ENCODE results near the gene NANS. TPM values are rescaled to one million over a fixed set of nuclear protein-coding genes. Genes with fewer than 3 reads are reported as not detected.
"Not testable (repeated sequence)": the region's sequence is repeated elsewhere in the genome, so short reads cannot be mapped to it uniquely, and the experiment has no call there.

Gene NANS
- total RNA-seq, 1 donor from 2014 or later = 73.6 TPM

DNA sequence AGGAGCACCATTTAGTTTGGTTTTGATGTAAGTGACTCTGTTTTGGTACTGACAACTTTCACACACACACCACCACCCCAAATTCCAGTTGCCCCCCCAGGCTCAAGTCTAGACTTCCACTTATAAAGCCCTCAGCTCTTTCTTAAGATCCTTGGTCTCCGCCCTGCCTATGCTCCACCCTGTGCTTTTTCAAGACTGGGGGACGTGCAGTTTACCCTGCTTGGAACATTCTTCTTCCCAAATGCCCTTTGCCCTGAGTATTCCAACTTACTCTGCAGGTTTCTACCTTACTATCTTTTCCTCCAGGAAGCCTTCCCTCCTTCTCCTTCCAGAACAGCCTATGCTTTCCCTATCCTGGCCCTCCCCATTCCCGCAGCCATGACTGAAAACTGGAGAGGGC, 63.9 kb downstream of the NANS start:
- Histone ChIP-seq H3K36me3 (ENCODE audit: control insufficient read depth, insufficient read depth, low read length) (no peaks in the 10 kb centered on the region), H3K27me3 (ENCODE audit: control insufficient read depth, insufficient read depth, low read length) (no peaks in the 10 kb centered on the region), H3K4me3 (ENCODE audit: low read depth, low read length) (no peak overlapping the region)
- TF ChIP-seq, protein P1, sequence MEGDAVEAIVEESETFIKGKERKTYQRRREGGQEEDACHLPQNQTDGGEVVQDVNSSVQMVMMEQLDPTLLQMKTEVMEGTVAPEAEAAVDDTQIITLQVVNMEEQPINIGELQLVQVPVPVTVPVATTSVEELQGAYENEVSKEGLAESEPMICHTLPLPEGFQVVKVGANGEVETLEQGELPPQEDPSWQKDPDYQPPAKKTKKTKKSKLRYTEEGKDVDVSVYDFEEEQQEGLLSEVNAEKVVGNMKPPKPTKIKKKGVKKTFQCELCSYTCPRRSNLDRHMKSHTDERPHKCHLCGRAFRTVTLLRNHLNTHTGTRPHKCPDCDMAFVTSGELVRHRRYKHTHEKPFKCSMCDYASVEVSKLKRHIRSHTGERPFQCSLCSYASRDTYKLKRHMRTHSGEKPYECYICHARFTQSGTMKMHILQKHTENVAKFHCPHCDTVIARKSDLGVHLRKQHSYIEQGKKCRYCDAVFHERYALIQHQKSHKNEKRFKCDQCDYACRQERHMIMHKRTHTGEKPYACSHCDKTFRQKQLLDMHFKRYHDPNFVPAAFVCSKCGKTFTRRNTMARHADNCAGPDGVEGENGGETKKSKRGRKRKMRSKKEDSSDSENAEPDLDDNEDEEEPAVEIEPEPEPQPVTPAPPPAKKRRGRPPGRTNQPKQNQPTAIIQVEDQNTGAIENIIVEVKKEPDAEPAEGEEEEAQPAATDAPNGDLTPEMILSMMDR (IDR thresholded peaks at IDR 0.05; ENCODE audit: insufficient read depth, low read length, poor library complexity, severe bottlenecking) = no peak
- DNase-seq (ENCODE audit: low read depth) = no peak

DNA sequence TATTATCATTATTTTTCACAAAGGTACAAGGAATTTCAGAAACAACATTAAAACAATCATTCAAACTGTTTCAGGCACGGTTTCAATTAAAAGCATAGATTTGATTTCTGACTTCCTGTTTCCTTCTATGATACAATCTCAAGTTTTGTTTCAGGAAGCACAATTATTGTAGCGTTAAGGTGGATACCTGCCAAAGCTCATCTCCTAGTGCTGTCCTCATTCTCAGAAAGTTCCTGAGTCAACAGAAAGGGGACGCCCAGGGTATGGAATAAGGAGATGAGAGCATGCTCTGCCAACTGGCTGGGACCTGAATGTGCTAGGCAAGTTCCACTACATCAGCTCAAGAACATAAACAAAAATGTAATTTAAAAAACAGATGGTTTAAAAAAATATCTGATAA, 64.5 kb downstream of the NANS start:
- TF ChIP-seq, protein P1 (IDR thresholded peaks at IDR 0.05; ENCODE audit: insufficient read depth, low read length, poor library complexity, severe bottlenecking) = no peak
- Histone ChIP-seq H3K27me3 (ENCODE audit: control insufficient read depth, insufficient read depth, low read length) (no peaks in the 10 kb centered on the region), H3K4me3 (ENCODE audit: low read depth, low read length) (no peak overlapping the region), H3K36me3 (ENCODE audit: control insufficient read depth, insufficient read depth, low read length) (no peaks in the 10 kb centered on the region)
- no peak for DNase-seq (ENCODE audit: low read depth)

DNA sequence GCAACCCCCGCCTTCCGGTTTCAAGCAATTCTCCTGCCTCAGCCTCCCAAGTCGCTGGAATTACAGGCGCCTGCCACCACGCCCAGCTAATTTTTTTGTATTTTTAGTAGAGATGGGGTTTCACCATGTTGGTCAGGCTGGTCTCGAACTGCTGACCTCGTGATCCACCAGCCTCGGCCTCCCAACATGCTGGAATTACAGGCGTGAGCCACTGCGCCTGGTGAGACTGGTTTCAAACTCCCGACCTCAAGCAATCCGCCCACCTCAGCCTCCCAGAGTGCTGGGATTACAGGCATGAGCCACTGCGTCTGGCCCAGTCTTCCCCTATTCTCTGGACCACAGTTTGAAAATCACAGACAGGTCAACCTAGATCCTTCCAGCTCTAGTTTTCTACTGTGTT, 67.6 kb downstream of the NANS start:
- DNase-seq (ENCODE audit: low read depth); H3K4me3 ChIP-seq (ENCODE audit: low read depth, low read length); H3K27me3 ChIP-seq (ENCODE audit: control insufficient read depth, insufficient read depth, low read length); H3K36me3 ChIP-seq (ENCODE audit: control insufficient read depth, insufficient read depth, low read length): not testable (repeated sequence)

DNA sequence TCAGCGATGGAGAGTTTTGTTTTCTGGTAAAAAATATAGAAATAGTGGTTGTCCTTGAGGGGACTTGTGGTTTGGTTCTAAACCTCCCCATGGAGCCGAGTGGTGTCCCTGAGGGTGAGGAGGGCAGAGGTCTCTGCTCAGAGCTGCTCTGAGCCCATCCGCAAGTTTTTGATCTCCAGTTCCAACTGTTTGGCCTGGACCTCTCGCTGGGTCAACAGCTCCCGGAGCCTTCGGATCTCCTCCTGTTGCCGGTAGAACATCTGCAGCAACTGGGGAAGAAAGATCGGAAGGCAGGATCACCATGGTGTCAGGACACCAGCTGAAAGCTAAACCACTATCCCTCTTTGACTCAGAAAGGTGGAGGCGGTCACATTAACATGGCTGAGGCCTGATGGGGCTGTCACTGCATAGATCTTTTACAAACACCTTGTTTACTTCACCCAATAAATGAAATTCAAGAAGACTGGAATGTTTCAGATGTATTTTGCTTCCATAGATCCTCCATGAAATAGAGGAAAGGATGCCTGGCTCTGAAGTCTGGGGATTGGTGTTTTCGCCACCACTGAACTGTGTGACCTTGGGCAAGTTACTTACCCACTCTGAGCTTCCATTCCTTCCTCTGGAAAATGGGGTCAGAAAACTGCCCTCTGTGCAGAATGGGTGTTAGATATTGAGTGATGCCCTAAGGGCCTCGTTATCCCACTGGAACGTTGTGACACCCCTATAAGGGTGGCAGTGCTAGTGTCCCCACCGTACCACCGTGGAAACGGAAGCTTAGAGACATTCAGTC, 68.3 kb downstream of the NANS start:
- DNase-seq (ENCODE audit: low read depth) = no peak
- Histone ChIP-seq H3K4me3 (ENCODE audit: low read depth, low read length) (no peak overlapping the region), H3K36me3 (ENCODE audit: control insufficient read depth, insufficient read depth, low read length) (no peaks in the 10 kb centered on the region), H3K27me3 (ENCODE audit: control insufficient read depth, insufficient read depth, low read length) (no peaks in the 10 kb centered on the region)
- TF ChIP-seq, protein P1 (IDR thresholded peaks at IDR 0.05; ENCODE audit: insufficient read depth, low read length, poor library complexity, severe bottlenecking) = no peak

DNA sequence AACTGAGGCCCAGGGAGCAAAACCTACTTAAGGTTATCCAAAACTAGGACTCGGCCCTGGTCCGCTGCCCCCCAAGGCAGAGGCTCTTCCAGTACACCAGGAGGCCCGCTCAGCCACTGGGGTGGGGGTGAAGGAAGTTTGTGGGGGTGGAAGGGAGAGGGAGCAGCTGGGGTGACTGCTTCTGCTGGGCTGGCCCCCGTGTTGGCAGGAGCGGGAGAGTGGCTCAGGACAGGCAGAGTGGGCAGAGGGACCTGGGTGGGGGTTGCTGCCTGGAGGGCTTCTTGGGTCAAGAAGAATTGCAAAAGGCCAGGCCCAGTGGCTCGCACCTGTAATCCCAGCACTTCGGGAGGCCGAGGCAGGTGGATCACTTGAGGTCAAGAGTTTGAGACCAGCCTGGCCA, 70.7 kb downstream of the NANS start:
- TF ChIP-seq, protein P1 (IDR thresholded peaks at IDR 0.05; ENCODE audit: insufficient read depth, low read length, poor library complexity, severe bottlenecking) = no peak
- DNase-seq (ENCODE audit: low read depth) = no peak
- Histone ChIP-seq H3K4me3 (ENCODE audit: low read depth, low read length) (no peak overlapping the region), H3K27me3 (ENCODE audit: control insufficient read depth, insufficient read depth, low read length) (no peaks in the 10 kb centered on the region), H3K36me3 (ENCODE audit: control insufficient read depth, insufficient read depth, low read length) (no peaks in the 10 kb centered on the region)

DNA sequence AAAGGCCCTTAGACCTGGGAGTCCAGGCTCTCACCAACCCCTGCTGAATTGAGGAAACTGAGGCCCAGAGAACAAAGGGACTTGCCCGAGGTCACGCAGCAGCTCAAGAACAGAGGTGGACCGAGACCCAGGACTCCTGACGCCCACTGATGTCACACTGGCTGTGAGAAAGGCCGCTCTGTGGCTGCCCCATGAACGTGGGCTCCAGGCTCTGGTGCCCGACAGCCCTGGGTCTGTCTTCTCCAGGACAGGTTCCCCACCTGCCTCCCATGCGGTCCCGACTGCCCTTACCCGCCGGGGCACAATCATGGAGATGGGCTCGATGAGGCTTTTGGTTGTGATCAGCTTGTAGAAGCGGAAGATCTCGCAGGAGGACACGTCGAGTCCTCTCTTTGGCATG, 71.8 kb downstream of the NANS start:
- TF ChIP-seq, protein P1 (IDR thresholded peaks at IDR 0.05; ENCODE audit: insufficient read depth, low read length, poor library complexity, severe bottlenecking) = no peak
- Histone ChIP-seq H3K4me3 (ENCODE audit: low read depth, low read length) (no peak overlapping the region), H3K27me3 (ENCODE audit: control insufficient read depth, insufficient read depth, low read length) (no peaks in the 10 kb centered on the region), H3K36me3 (ENCODE audit: control insufficient read depth, insufficient read depth, low read length) (no peaks in the 10 kb centered on the region)
- DNase-seq (ENCODE audit: low read depth) = no peak
